Prostate gland (tissue), 2 donors: ENCODE results near the gene KLK11.

Experiments
- CTCF ChIP-seq, 4 experiments: fragments of 200-600 bp in 2 of 4; fragments of 450-650 bp in 2 of 4; sonication (generic) in 2 of 4; IDR thresholded peaks; 1 replicate in 3 of 4; 2 replicates in 1 of 4; pipeline ENCODE4 v1.5.1; 2016 to 2019; ENCODE audit warnings: antibody characterized with exemption in 4 of 4, mild to moderate bottlenecking in 2 of 4, moderate library complexity in 2 of 4
- POLR2A ChIP-seq: fragments of 450-650 bp; IDR thresholded peaks from one replicate; pipeline ENCODE4 v1.6.1; 2016; ENCODE audit warnings: antibody characterized with exemption, mild to moderate bottlenecking

- TF ChIP-seq POLR2A: no peak
- TF ChIP-seq CTCF (IDR thresholded peaks at IDR 0.05): no peak
Observed at GRCh38 chr19:51006406-51006805, 20.0 kb downstream of the KLK11 start.
